ENCODE results near the gene ACTRT2. TPM values are rescaled to one million over a fixed set of nuclear protein-coding genes. Genes with fewer than 3 reads are reported as not detected.

The ACTRT2 gene
- total and polyA plus RNA-seq, 2 experiments from 2014 or later = not detected

GRCh38 chr1:3035563-3036446 is 14.5 kb downstream of the ACTRT2 start:
- peaks cover 3% of the 10 kb centered on the region for H3K27me3 ChIP-seq
- WGBS (ENCODE audit: low lambda C conversion rate, missing lambda C conversion rate) = 75% methylated on average over 19 of the region's 19 CpGs
- no peak overlapping the region for H2AFZ ChIP-seq
- no peak overlapping the region for H3K4me2 ChIP-seq
- H3K36me3 ChIP-seq (replicated peaks; ENCODE audit: insufficient read depth, low read depth) = no peaks in the 10 kb centered on the region
- H3K4me3 ChIP-seq = no peak overlapping the region
- H4K20me1 ChIP-seq (ENCODE audit: insufficient read depth, poor library complexity, severe bottlenecking) = no peaks in the 10 kb centered on the region
- TF ChIP-seq EZH2 (IDR thresholded peaks at IDR 0.05; ENCODE audit: borderline replicate concordance) (no peak), EZH2phosphoT487 (IDR thresholded peaks at IDR 0.05; ENCODE audit: low read depth, severe bottlenecking, unreplicated experiment) (no peak), CTCF (IDR thresholded peaks at IDR 0.05; ENCODE audit: poor library complexity) (no peak)
- H3K79me2 ChIP-seq = no peaks in the 10 kb centered on the region
- H3K9me3 ChIP-seq (ENCODE audit: low read depth) = no peaks in the 10 kb centered on the region
- H3K9me2 ChIP-seq (replicated peaks; ENCODE audit: insufficient read depth) = no peaks in the 10 kb centered on the region
- DNase-seq (ENCODE audit: low spot score) = no peak
- no peaks in the 10 kb centered on the region for H3K4me1 ChIP-seq (ENCODE audit: insufficient read depth)
- no peak overlapping the region for H3K27ac ChIP-seq

- H4K20me1 ChIP-seq (ENCODE audit: insufficient read depth, poor library complexity, severe bottlenecking) = no peaks in the 10 kb centered on the region
- TF ChIP-seq EZH2 (IDR thresholded peaks at IDR 0.05; ENCODE audit: borderline replicate concordance) = no peak
- no peak for TF ChIP-seq CTCF (IDR thresholded peaks at IDR 0.05; ENCODE audit: poor library complexity)
- no peak for TF ChIP-seq EZH2phosphoT487 (IDR thresholded peaks at IDR 0.05; ENCODE audit: low read depth, severe bottlenecking, unreplicated experiment)
- H3K27me3 ChIP-seq = peaks cover 11% of the 10 kb centered on the region
- 78% methylated on average over 15 of the region's 22 CpGs for WGBS (ENCODE audit: low lambda C conversion rate, missing lambda C conversion rate)
- H3K27ac ChIP-seq = no peak overlapping the region
- no peak overlapping the region for H3K4me2 ChIP-seq
- H3K9me3 ChIP-seq (ENCODE audit: low read depth) = no peaks in the 10 kb centered on the region
- no peak overlapping the region for H3K4me3 ChIP-seq
- H3K79me2 ChIP-seq = no peaks in the 10 kb centered on the region
- no peaks in the 10 kb centered on the region for H3K36me3 ChIP-seq (replicated peaks; ENCODE audit: insufficient read depth, low read depth)
- H3K4me1 ChIP-seq (ENCODE audit: insufficient read depth) = no peaks in the 10 kb centered on the region
- no peak for DNase-seq (ENCODE audit: low spot score)
- H3K9me2 ChIP-seq (replicated peaks; ENCODE audit: insufficient read depth) = no peaks in the 10 kb centered on the region
- H2AFZ ChIP-seq = no peak overlapping the region
Measured at GRCh38 chr1:3036447-3037280, 15.4 kb downstream of the ACTRT2 start.

- DNase-seq (ENCODE audit: low spot score) = no peak
- peaks cover 11% of the 10 kb centered on the region for H3K27me3 ChIP-seq
- WGBS (ENCODE audit: low lambda C conversion rate, missing lambda C conversion rate) = 87% methylated on average over 32 of the region's 32 CpGs
- no peak overlapping the region for H3K4me3 ChIP-seq
- H2AFZ ChIP-seq = no peak overlapping the region
- H3K79me2 ChIP-seq = no peaks in the 10 kb centered on the region
- no peaks in the 10 kb centered on the region for H3K9me2 ChIP-seq (replicated peaks; ENCODE audit: insufficient read depth)
- H4K20me1 ChIP-seq (ENCODE audit: insufficient read depth, poor library complexity, severe bottlenecking) = no peaks in the 10 kb centered on the region
- H3K27ac ChIP-seq = no peak overlapping the region
- H3K36me3 ChIP-seq (replicated peaks; ENCODE audit: insufficient read depth, low read depth) = no peaks in the 10 kb centered on the region
- no peaks in the 10 kb centered on the region for H3K4me1 ChIP-seq (ENCODE audit: insufficient read depth)
- TF ChIP-seq CTCF (IDR thresholded peaks at IDR 0.05; ENCODE audit: poor library complexity) (no peak), EZH2phosphoT487 (IDR thresholded peaks at IDR 0.05; ENCODE audit: low read depth, severe bottlenecking, unreplicated experiment) (no peak), EZH2 (IDR thresholded peaks at IDR 0.05; ENCODE audit: borderline replicate concordance) (no peak)
- no peaks in the 10 kb centered on the region for H3K9me3 ChIP-seq (ENCODE audit: low read depth)
- no peak overlapping the region for H3K4me2 ChIP-seq
Measured at GRCh38 chr1:3037281-3038040, 16.2 kb downstream of the ACTRT2 start.

Measured in hepatocyte (in vitro differentiated cells).